NCI-H82 treated with DMSO at 0.1 percent for 48 hours (cell line): ENCODE results near the gene HPS1.

ENCODE experiments used
- DNase-seq: peaks from one replicate; lab custom pipeline; 2025; ENCODE audit not compliant: unreplicated experiment; lab: John Stamatoyannopoulos, UW

HPS1 gene

GRCh38 chr10:98433371-98433770, 13.4 kb downstream of the HPS1 start:
- no peak for DNase-seq

GRCh38 chr10:98432330-98432729, 14.4 kb downstream of the HPS1 start:
- no peak for DNase-seq

- DNase-seq = no peak
These were observed 15.7 kb downstream of the HPS1 start for GRCh38 chr10:98431016-98431415.

GRCh38 chr10:98430427-98430826, 16.3 kb downstream of the HPS1 start:
- DNase-seq = no peak

GRCh38 chr10:98429320-98430072, 17.2 kb downstream of the HPS1 start:
- no peak for DNase-seq

GRCh38 chr10:98427011-98427515, 19.7 kb downstream of the HPS1 start:
- no peak for DNase-seq

- DNase-seq = peak; percentile 17
These were observed 21.0 kb downstream of the HPS1 start for GRCh38 chr10:98425511-98426352.

- no peak for DNase-seq
These were observed 22.2 kb downstream of the HPS1 start for GRCh38 chr10:98424295-98425254.

- DNase-seq = no peak
These were observed 23.0 kb downstream of the HPS1 start for GRCh38 chr10:98423691-98424120.

GRCh38 chr10:98422182-98422581, 24.6 kb downstream of the HPS1 start:
- no peak for DNase-seq

- DNase-seq = no peak
These were observed 25.9 kb downstream of the HPS1 start for GRCh38 chr10:98420786-98421185.

GRCh38 chr10:98419469-98420261, 27.1 kb downstream of the HPS1 start:
- DNase-seq = no peak

GRCh38 chr10:98418665-98419468, 27.9 kb downstream of the HPS1 start:
- no peak for DNase-seq

- DNase-seq = no peak
These were observed 28.6 kb downstream of the HPS1 start for GRCh38 chr10:98417973-98418664.

GRCh38 chr10:98417481-98417959, 29.2 kb downstream of the HPS1 start:
- no peak for DNase-seq

GRCh38 chr10:98416606-98417388, 29.9 kb downstream of the HPS1 start:
- no peak for DNase-seq

- DNase-seq = no peak
These were observed 31.0 kb downstream of the HPS1 start for GRCh38 chr10:98415731-98416119.
